Activated CD4-positive, alpha-beta T cell treated with anti-CD3 and anti-CD28 coated beads for 4 hours (primary cell): Measurements from ENCODE around the gene ABR.
A peak's percentile ranks its signal among the peaks of the same experiment; 100 is the strongest.
"Not testable (repeated sequence)": the region's sequence is repeated elsewhere in the genome, so short reads cannot be mapped to it uniquely, and the experiment has no call there.

Experiments used
- DNase-seq, 2 donors: peaks; one replicate each; pipeline ENCODE4 v3.0.0-alpha.2; 2020

ABR gene

DNA sequence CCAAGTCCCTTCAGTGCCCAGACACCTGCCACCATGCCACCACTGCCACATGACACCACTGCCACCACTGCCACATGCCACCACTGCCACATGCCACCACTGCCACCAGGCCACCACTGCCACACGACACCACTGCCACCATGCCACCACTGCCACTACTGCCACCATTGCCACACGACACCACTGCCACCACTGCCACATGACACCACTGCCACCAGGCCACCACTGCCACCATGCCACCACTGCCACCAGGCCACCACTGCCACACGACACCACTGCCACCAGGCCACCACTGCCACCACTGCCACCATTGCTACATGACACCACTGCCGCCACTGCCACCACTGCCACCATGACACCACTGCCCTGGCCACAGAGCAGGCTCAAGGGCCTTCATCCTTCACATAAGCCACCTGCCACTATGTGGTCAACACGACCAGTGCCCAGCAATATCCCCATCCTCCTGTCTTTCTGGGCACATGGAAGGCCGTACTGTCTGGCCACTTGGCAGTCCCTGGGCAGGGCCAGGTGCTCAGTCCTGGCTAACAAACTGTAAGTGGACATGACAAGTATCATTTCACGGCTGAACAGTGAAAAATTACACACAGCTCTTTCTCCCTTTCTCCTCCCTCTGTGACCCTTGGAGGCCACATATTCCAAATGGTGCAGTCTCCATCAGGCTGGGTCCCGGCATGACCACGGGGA is 33.1 kb downstream of the ABR start:
- DNase-seq: no peak

DNA sequence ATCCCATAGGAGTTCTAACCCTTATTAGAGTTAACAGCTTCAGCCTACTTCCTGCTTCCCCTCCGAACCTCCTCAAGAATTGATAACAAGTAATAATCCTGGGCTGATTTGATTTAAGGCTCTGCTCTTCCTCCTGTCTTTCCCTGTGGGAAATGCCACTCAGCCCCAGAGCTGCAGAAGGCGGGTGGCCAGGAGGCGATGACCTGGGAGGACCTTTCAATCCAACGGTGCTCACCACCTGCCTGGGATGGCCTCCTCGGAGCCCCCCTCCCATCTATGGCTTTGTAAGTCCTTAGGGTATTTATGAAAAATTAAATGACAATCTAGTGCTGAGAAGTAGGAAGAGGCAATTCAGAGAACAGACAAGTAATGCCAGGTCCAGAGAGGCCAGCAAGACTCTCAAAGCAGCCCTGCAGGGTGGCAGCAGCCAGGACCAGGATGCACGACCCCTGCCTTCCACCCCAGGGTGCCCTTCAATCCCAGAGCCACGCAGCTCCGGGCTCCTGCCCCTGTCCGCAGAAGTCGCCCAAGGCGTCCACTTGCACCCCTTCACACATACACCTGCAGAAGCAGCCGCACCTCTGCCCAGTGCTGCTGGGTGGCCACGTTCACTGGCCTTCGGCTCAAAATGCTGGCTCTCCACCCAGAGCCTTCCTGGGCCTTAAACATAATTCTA is 34.3 kb downstream of the ABR start:
- no peak for DNase-seq

DNA sequence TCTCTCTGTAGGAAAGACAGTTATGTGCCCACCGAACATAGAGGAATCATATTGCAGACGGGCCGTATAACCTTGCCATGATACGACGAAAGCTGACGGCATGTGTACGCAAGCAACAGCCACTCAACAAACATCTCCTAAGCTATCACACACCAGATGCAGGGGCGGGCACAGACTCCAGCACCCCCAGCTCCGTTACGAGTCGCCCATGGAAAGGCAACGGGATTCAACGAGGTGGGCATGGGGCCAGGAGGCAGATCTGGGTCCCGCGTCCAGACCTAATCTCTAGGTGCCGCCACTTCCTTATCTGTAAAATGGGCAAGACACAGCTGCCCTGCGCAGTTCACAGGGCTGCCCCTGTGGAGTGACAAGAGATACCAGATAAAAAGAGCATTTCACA is 35.6 kb downstream of the ABR start:
- no peak for DNase-seq

DNA sequence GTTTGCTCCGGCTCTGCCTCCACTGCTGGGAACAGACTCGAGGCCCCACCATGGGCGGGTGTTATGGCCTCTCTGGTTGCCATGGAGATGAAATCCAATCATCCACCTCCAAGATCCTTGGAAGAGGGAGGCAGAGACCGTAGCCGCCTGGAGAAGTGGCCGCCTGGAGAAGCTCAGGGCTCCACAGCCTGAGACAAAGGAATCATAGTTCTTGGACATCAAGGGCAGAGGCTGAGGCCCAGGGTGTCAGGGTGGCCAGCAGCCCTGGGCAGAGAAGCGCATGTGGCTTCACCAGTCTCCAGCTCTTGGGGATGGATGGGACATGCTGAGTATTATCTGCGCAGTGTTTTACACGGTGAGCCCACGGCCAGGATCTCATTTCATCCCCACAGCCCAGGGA is 36.2 kb downstream of the ABR start:
- no peak for DNase-seq

DNA sequence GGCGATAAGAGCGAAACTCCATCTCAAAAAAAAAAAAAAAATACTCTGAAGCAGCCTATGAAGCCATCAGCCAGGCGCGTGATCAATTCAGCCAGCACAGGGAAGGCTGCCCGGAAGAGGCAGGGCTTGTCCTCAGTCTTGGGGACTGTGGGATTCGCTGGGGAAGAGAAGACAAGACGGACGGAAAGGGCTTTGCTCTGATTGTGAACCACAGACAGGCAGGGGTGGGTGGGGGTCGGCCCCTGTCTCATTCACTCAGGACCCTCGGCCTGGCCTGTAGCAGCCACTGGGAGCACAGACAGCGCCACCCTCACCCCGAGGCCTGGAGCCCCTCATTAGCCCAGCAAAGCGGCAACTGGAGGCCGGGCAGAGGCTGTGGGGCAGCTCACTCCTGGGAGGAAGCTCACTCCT is 37.2 kb downstream of the ABR start:
- DNase-seq: no peak

DNA sequence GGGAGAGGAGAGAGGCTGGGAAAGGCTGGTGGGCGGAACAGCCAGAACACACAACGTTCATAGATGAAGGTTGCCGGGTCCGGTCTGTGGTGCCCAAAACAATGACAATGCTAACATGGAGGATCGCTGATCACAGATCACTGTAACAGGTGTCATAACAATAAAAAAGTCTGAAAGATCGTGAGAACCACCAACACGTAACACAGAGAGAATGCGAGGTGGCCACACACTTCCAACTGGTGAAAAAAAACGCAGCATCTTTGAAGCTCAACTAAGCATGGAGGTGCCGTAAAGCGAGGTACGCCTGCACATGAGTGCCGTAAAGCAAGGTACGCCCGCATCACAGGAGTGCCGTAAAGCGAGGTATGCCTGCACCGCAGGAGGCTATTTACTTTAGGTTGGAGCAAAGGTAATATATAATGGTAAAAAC is 42.3 kb downstream of the ABR start:
- DNase-seq: no peak

DNA sequence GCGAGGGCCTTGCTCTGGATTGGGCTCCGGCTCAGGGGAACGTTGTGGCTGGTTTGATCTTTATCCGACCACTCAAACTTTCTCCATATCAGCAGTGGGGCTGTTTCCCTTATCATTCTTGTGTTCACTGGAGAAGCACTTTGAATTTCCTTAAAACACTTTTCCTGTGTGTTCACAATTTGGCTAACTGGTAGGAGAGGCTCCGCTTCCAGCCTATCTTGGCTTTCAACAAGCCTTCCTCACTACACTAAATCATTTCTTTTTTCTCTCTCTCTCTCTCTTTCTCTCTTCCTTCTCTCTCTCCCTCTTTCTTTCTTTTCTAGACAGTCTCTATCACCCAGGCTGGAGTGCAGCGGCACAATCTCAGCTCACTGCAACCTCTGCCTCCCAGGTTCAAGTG is 43.0 kb downstream of the ABR start:
- DNase-seq: no peak

DNA sequence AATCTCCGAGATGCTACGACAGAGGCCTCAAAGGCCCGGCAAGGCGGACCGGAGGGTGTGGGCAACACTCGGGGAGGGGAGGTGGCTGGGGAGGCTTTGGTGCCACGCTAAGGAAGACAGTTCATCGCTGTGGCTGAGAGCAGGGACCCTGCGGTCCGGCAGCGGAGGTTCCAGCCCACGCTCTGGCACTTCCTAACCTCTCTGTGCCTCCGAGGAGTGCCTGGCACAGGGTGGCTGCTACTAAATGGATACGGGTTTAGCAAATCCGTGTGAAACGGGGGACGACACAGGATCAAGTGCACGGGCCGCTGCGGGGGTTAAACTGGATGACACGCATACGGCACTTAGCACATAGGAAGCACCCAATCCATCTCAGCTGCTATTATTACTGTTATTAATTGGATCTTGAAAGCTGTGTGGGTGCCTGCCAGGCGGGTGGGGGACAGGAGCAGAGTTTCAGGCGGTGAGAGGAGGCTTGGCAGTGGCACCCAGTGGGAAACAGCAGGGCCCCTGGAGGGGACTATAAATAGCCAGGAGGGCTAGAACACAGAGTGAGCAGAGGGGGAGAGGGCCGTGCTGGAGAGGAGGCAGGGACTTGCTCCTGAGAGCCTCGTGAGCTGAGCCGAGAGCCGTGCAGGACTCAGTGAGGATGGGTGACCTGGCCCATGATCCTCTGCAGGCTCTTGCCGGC is 45.0 kb downstream of the ABR start:
- DNase-seq: no peak

DNA sequence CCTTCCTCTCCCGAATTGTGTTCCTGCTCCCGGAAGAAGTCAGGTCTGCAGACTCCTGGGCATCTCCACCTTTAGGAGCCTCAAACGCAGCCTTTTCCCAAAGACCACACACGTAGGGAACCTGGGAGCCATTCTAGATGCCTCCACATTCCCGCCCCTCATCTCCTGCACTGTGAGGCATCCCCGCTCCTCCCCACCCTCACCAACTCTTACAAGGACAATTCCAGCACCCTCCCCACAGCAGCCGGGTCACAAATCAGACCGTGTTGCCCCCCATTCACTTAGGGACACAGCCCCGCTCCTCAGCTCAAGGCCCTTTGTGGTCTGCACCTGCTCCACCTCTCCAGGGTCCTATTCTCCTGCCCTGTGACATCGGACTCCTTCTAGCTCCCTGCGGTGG is 49.6 kb downstream of the ABR start:
- no peak for DNase-seq

DNA sequence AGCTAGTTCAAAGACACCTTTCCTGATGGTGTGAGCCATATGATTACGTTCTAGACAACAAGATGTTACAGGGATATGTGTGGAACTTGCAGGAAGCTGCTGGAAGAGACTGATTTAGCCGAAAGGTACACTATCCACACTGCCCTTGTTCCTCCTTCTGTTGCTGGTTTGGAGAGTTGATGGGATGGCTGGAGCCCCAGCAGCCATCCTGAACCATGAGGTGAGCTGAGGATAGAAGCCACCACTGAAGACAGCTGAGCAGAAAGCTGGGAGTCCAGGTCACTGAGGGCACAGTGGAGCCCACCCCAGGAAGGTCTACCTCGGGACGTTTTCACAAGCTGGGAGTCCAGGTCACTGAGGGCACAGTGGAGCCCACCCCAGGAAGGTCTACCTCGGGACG is 51.3 kb downstream of the ABR start:
- not testable (repeated sequence) for DNase-seq

DNA sequence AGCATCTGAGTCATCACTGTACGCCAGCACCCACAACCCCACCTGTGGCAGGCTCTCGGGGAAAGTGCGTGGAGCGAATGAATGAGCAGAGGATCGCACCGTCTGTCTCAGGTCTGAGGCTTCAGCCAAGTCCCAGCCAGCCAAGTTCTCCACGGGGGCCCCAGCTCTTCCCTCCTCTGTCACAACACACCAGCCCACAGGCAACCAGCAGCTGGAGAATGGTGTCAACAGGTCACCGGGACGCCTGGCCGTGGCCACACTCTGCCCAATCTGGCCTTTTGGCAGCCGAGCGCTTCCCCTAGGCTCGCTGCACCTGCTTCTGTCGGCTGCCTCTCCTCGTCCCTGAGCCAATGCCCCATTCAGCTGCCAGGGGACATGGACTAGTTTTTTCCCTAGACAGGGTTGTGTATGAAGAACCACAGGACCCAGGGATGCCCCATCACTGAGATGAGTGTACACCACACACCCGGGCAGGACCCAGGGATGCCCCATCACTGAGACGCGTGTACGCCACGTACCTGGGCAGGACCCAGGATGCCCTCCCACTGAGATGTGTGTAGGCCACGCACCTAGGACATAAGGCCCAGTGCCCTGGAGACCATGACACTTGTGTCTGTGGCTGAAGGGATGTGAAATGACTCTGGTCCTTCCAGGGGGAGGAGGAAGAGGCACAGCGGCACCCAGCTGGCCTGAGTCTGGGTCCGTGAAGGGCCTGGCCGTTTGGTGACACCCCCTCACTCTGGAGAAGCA is 52.8 kb downstream of the ABR start:
- DNase-seq: no peak

DNA sequence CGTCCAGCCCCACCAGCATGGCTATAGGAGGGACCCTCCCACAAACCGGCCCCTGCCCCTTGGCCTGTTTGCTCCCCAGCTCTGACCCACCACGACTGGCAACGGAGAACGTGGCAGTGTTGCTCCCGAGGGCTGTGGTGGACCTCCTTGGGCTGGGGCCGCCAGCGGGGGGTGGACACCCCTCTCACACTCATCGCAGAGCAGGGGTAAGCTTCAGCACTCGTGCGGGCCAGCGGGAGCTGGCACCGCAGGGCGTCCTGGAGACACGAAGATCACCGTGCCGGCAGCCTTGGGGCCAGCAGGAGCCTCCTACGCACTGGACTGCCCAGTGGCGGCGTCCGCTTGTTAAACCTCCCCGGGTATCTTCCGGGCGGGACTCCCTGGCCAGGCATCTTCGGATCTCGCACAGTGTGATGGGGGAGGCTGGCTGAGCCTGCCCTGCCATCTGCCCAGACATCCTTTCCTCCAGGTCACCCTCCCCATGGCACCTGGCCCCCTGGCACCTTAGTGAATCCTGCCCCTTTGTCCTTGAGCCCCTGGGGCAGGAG is 53.5 kb downstream of the ABR start:
- DNase-seq: no peak

DNA sequence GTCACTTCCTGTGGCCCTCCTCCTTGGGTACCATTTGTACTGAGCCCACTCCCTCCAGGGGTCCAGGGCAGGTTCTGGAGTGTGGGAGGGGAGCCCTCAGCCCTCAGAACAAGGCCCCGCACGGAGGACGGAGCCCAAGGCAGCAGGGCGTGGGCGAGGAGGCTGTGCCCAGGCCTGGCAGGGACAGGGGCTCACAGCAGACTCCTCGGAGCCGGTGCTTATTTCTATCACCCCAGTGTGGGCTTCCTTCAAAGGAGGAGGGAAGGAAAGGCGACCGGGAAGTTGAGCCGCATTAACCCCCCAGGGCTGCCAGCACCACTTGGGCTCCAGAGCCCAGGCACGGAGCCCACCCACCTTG is 54.0 kb downstream of the ABR start:
- no peak for DNase-seq

DNA sequence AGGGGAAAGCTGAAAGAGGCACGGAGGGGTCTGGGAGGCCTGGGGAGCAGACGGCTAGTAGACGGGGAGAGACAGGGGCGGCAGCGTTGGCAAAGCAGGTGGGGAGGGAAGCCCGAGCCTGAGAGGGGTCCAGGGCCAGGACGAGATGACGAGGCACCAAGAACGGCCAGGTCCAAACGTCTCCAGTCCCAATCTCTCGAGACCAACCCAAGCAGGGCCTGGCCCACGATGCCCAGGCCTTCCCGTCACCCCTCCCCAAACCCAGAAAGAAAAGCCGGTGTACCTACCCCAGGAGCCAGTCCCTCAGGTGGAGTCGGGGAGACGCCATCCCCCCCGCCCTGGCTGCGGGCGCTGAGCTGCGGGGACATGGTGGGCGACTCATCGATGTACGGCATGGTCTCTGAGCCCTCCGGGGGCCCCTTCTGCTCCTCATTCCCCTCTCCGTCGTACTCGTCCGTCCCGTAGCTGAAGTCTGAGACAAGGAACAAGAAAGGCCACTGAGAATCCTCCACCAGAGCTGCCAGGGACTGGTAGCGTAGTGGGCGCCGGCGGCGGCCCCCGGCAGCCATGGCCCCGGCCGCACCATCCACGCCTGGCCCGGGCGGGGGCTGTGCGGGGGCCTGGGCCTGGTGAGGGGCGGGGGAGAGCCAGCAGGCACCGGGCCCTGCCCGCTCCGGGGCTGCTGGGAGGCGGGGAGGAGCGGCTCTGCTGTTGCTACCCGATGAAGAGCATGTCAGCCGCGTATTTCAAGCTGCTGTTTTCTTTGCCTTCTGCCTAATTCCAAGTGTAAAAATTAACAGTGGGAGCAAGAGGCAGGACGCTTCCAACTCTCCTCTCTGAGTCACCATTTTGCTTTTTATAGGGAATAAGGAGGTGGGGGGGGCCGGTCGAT is 54.6 kb downstream of the ABR start:
- DNase-seq: no peak

DNA sequence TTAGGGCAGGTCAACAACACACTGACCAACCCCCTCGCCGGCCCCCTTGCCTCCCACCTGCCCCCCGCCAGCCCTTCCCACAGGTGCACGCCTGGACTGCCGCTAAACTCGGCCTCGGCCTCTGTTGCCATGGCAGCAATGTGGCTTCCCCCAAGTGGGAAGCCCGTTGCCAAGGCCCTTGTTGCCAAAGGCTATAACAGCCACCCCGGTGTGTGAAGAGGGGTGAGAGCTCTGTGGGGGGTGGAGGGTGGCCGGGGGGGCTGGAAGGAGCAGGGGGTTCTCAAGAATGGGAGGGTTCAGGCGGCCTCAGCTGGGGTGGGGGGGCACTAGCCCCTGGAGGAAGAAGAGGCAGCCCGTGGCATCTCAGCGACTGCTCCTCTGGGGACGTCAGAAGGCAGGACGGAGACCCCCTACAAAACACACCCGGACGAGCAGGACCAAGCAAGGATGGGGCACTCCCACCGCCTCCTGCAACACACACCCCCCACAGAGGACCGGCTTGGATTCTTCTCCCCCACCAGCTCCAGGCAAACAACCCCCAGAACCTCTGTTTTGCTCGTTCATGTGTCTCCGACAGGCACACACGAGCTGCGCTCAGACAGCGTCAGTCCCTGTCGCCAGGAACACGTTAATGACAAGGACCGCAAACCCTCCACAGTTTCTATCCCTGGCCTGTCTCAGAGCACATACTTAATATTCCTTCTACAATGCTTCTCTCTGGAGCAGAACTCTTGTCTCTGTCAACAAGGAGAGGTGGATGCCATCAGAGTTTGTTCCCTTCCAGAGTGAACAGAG is 55.7 kb downstream of the ABR start:
- no peak for DNase-seq

DNA sequence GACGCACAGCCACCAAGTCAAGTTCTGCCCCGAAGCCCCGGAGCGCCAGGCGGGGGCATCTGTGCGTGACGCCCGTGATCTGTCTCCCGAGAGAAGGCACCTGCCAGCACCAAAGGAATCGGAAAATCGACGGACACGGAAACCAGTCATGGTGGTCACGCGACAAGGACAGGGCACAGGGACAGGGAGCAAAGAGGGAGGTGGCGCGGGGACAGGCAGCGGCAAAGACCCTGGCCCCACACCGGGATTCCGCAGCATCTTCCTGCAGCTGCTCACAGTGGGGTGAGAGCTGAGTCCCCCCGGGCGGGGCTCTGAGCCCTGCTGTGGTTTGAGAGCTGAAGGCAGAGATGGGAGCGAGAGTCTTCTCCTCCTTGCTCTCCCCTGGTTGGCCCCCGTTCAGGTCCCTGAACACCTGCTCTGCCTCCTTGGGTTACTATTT is 56.4 kb downstream of the ABR start:
- DNase-seq: no peak

DNA sequence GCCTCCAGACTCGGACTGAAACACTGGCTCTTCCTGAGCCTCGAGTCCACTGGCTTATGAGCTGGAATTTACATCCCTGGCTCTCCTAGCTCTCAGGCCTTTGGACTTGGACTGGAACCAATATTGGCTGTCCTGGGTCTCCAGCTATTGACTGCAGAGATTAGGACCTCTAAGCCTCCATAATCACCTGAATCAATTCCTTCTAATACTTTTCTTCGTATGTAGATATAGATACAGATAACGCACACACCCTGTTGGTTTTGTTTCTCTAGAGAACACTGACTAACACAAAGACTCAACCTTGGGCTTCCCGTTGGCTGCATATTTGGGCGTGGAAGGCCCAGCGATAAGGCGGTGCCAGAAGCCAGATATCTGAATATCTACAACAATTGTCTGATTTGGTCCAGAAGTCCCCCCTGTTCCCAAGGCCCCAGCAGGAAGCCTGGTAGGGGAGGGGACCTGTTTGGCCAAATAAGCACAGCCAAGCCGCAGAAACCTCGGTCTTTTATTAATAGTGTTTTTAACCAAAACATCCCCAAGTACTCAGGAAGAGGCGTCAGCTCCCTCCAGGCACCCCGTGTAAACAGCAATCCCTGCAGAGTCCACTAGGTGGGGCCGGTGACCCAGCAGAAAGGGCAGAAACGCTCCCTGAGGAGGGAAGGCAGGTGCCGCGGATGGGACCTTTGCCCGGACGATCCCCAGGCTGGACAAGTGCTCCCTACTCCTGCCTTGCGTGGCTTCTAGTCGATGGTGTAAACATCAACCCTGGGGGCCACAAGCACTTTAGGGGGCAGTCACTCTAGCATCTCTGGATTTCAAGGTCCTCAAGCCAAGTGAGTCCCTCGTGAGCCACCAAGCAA is 57.0 kb downstream of the ABR start:
- peak; percentile 72 to 87 for DNase-seq

DNA sequence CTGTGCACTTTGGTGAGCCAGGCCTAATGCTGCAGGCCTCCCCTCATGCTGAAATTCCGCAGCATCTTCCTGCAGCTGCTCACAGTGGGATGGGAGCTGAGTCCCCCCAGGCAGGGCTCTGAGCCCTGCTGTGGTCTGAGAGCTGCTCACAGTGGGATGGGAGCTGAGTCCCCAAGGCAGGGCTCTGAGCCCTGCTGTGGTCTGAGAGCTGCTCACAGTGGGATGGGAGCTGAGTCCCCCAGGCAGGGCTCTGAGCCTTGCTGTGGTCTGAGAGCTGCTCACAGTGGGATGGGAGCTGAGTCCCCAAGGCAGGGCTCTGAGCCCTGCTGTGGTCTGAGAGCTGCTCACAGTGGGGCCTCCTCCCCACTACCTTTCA is 58.4 kb downstream of the ABR start:
- DNase-seq: not testable (repeated sequence)

DNA sequence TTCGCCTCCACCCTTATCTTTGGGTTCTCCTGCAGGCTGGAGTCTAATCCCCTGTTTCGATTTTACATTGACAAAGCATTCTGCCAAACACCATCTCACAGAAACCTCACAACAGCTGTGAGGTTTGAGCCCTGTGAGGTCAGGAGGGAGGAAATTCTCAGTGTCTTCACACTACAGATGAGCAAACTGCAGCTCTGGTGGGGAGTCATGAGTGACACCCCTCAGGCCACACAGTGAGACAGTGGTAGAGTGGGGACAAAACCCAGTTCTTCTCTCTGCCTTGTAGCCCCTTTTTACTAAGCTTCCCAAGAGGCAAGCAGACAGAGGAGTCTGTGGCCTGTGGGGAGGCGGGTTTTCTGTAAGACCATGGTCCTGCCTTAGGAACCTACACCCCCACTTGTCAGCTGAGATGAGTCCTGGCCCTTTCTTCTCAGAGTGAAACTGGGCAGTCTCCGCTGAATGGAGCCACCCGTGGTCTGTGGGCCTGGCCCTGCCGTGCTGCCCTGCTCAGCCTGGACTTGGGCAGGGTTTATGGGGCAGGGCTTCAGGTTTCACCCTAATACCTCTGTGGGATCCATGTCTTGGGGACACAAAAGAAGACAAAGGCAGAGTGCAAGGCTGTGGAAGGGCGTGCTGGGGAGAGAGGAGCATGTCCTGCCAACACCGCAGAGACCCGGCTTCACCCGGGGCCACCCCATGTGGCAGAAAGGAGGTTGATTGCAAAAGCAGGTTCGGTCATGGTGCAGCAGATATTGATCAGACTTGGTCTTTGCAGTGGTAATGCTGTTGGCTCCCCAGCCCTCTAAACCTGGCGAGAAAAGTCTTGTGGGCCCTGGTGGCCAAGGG is 59.0 kb downstream of the ABR start:
- no peak for DNase-seq
